Stimulated activated CD4-positive, alpha-beta T cell treated with anti-CD3 and anti-CD28 coated beads, Interleukin-1b, Interleukin-23, amount 100 ng/mL, for 4 hours (primary cell): ENCODE data around the gene VWA8.

ENCODE experiments used
- DNase-seq, 2 donors: peaks; one replicate each; pipeline ENCODE4 v3.0.0-alpha.2; 2020; ENCODE audit warnings: low read depth in 2 of 2

VWA8 gene

DNA sequence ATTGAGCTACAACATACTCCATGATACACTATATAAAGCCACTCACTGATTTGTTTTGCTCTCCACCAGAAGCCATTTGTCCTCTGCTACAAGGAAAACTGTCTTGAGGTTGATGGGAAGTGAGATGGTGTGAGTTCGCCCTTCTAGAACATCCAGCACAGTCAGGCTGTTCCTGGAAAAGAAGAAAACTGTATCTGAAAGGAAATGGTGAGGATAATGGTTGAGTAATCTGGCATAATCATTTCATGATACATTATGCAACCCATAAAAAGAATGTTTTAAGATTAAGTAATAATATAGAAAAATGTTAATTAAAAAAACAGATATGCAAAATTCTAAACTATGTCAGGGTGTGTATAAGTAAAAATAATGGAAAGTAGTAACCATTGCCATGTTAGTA is 269.6 kb downstream of the VWA8 start:
- no peak for DNase-seq

DNA sequence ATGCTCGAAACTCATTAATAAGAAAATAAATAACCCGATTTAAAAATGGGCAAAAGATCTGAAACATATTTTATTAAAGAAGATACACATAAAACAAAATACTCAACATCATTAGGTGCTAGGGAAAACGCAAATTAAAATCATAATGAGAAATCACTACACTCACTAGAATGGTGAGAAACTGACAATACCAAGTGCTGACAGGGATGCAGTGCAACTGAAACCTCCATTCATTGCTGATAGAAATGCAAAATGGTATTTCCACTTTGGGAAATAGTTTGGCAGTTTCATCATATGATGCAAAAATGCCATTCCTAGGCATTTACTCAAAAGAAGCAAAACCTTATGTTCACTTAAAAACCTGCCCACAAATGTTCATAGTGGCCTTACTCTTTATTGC is 278.1 kb downstream of the VWA8 start:
- no peak for DNase-seq

DNA sequence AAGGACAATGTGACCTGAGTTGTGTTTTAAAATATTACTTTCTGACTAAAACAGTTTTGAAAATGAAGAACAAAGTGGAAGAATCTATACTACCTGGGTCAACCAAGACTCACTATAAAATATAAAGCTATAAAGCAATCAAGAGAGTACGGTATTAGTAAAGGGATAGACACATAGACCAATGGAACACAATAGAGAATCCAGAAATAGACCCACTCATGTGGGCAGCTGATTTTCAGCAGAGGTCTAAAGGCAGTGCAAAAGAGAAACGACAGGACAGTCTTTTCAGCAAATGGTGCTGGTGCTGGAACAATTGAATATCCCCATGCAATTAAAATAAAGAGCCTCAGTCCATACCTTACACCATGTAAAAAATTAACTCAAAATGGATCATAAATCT is 278.9 kb downstream of the VWA8 start:
- DNase-seq = no peak

DNA sequence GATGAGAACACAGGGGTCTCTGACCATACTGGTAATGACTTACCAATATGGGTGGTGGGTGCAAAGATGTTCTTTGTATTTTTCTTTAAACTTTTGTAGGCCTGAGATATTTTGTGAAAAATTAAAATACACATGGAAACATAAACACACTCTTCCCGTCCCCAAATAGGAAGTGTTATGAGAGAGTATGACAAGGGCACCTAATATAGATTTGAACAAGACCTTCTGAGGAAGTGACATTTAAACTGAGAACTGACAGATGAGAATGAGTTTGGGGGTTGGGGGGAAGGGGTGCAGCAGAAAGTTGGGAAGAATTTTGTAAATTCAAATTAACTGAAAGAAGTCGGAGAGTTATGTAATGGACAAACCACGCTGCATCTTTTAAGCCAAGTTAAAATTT is 279.3 kb downstream of the VWA8 start:
- DNase-seq = no peak

DNA sequence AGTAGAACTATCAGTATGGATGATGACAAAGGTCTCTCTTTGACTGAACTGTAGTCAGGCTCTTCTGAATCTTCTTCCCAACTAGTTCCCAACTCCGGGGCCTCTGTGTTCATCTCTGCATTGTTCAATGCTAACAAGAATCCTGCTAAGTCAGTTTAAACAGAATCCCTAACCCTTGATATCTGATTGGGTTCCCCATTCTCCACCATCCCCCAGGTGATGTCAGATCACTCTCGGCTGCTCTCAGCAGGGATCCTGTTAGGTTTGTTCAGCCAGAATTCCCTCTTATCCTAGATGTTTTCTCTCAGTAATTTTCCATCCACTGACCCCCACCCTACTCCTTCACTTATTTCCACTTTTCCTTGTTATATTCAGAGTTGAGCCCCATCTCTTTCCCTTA is 280.0 kb downstream of the VWA8 start:
- no peak for DNase-seq

DNA sequence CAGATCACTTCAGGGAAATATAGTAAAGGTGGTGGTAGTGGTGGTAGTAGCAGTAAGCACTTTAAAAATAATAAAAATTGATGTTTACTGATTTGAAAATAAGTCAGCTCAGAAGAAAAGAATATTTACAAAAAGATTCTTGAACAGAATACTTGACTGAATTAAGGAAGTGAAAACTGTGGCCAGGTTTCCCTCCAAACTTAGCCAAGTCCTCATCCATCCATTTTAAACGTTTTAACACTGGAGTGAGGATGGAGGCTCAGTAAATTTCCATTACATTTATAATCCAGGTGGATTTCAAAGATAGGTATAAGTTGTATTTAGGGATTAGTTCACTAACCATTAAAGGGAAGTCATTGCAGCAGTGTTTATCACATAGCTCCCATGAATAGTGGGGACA is 282.1 kb downstream of the VWA8 start:
- no peak for DNase-seq

DNA sequence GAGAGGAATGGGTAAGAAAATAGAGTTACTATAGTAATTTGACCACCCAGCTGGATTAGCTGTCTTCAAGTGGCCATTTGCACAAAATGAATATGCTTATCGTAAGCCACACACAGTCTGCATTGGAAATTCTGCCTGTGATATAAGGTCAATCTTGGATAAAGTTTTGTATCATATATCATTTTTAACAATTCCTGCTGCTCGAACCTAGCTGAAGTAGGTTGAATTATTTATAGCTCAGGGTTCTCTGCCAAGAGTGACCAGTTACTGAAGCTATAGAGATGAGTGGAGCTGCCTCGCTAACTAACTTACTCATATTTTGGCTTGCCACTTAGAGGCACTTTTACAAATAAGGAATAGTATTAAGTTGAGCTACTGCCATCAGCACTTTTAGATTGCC is 282.7 kb downstream of the VWA8 start:
- DNase-seq = no peak

DNA sequence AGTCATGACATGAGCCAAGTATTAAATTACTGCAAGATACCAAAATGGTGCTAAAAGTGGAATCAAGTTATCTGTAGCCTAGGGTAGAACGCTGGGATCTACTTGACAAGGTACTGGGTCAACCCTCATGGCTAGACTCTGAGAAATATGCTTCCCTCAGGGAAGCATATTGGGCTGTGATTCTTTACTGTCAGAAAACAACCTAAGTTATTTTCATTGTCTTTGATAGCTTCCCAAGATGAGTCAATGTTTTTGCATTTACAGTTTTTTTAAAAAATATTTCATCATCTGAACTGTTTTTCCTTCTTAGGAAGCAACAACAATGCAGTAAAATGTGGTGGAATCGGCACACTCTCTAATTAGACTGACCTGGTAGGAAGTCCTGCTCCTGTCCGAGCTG is 285.6 kb downstream of the VWA8 start:
- DNase-seq = no peak

DNA sequence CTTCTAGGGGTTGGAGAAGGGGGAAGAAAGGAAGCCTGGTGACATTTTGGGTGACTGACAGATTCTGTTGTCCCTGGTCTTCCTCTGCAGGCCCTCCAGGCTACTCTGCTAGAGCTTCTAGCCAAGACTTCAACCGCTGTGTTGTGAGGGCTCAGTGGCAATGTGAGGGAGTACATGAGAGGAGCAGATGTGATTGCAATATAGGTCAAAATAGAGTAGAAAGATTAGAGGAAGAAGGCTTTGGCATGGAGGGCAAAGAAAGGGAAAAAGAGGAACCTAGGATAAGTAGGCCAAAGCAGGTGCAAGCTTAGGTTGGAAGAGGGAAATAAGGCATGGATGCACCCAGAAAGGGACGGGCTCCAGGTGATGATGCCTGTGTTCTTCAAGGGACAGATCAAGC is 286.7 kb downstream of the VWA8 start:
- DNase-seq = no peak

DNA sequence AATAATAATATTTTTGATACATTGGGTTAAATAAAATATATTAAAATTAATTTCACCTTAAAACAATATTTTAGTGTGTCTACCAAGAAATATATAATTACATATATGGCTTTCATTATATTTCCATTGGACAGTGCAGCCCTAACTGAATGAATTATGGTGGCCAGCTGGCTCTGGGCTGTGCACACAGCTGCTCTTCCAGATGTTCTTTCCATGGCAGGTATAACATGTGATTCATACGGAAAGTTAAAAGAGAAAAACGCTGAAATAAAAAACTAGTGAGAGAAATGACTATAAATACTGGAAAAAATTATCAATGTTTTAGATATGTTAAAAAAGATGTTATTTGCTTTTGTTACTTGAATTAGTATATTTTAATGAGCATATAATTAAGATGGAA is 287.3 kb downstream of the VWA8 start:
- DNase-seq = no peak

DNA sequence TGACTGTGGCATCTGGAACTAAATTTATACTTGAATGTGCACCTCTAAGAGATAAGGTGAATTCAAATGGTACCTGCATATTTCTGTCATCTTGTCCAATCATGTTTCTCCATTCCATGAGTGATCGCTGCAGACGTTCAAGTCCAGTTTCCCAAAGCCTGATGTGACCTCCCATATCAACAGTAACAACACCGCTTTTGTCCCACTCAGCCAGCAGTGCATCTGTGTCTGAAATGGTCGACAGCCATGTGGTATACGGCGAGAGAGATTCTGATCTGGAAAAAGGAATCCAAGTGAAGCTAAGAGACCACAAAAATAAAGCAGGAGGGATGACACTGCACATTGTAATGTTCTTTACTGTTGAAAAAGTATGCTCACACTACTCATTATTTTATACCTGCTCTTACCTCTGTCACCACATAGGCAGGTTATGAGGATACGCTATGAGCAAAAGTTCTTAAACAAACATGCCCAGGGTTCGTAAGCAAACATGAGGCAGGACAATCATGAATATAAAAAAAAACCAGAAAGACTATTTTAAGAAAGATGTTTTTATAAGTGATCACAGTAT is 290.0 kb downstream of the VWA8 start:
- no peak for DNase-seq

DNA sequence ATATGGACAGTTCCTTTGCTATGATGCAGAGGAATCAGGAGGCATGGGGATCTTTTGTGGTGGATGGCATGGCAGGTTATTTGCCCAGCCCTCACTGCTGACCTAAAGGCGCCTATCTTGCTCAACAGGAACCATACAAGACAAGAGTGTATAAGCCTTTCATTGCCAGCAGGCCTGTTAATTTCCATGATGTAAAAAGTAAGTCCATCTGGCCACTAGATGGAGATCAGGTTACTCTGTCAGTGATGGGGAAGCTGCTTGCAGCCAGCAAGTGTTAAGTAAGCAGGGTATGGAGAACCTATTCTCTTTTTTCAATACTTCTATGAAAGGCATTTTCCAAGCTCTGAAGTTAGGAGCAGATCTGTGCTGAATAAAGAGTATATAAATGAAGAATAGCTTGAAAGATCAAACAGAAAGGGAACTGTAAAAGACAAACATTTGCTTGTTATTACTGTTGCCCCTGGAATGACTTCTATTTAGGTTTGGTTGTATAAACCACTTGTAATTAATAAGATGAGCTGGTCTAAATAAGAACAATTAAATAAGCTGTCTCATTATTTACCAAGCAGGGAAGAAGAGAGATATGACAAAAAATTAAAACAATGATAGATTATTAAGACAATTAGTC is 292.7 kb downstream of the VWA8 start:
- peak in 1 of 2 donors; percentile 12 for DNase-seq

DNA sequence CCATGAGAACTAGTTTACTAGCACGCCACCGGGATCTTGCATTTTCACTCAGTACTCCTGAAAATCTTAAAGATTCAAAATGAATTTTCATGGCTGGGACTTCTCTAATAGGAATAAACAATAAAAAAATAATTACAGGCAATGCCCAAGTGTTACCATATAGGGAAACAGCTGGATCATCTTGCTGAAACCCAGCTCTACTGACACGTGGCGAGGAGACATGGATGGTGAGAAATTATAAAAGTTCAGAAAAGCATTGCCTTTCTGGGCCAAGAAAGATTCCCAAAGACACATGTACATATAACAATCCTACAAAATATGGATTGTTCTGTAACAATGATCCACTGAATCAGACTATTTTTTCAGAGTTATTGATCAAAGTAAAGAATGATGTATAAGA is 294.3 kb downstream of the VWA8 start:
- no peak for DNase-seq

DNA sequence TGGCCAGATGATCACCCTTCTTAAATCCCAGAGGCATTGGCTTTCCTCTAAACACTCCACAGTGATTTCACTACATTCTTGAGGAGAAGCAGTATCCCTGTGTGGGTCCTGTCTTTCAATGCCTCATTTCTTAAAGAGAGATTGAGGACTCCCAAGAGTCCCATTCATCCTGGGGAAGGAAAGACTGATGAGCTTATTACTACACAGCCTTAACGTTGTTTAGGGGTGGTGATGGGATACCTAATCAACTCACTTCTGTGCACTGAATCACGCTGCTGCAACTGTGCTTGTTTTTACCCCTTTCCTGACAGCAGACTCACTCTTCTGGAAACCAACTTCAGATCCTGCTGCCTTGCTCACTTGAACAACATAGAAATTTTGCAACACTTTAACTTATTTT is 300.5 kb downstream of the VWA8 start:
- no peak for DNase-seq

DNA sequence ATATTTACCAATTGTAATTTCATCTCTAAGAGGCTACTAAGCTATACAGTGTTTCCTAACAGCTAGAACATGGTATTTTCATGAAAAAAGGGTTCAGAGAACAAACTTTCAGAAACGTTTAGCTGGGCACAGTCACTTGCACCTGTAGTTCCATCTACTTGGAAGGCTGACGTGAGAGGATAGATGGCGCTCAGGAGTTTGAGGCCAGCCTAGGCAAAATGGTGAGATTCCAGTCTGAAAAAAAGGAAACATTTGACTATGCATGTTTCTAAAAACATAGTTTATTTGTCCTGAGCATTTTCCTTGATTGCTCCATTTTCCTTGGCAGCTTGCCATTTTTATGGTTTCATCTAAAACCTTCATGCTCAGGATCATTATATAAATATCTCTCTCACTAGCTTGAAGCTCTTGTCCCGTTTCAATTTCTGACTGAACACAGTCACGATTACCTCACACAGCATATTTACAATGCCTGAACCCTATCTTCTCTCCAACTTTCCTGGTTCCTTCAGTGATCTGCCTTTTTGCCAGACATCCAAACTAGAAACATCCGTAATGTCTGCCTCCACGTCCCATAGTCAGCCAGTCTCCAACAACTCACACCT is 302.8 kb downstream of the VWA8 start:
- DNase-seq = no peak

DNA sequence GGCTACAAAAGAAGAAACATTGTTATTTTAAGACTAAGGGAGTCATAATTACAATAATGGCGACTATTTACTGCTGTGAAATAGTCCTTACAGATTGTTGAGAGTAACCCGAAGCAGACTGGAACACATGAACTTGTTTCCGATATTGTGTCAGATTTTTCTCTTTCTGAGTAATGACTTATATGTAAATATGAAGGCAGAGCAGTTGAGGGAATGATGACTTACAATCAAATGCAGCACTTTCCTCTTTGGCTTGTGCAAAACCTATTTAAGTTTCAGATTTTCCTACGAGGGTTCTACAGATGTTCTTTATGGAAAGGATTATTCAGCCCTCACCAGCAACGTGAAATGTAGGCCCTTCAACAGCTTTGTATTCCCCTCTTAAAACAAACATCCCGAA is 304.9 kb downstream of the VWA8 start:
- no peak for DNase-seq

DNA sequence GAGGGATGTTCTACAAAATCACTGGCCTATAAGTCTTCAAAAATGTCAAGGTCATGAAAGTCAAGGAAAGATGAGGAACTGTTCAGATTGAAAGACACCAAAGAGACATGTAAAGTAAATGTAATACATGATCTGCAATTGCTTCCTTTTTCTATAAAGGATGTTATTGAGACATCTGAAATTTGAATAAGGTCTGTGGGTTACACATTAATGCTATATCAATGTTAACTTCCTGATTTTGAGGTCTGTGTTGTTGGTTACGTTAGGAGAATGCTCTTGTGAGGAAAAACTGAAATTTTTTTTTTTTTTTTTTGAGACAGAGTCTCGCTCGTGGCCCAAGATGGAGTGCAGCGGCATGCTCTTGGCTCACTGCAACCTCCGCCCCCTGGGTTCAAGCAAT is 306.1 kb downstream of the VWA8 start:
- no peak for DNase-seq

DNA sequence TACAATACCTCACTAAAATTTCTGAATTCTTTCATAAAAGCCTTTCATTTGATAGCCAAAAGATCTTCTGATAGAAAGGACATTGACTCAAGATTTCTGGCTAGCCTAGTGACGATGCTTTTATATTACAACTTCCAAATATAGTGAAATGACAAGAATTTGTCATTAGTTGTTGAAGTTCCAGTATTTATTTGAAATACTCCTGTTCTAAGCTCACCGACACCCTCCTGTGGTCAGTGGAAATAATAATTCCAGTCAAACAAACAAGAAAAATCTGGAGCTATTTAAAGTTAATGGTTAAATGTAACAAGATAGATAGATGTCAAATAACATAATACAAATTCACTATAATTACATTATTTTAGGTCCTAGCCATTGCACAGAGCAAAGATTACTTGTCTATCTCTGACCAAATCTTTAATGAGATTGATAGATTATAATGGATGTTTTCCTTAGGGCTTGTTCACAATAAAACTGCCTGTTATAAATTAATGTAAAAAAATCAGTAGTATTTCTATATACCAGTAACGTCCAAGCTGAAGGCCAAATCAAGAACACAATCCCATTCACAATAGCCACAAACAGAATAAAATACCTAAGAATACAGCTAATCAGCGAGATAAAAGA is 308.1 kb downstream of the VWA8 start:
- DNase-seq = peak in 1 of 2 donors; percentile 10

DNA sequence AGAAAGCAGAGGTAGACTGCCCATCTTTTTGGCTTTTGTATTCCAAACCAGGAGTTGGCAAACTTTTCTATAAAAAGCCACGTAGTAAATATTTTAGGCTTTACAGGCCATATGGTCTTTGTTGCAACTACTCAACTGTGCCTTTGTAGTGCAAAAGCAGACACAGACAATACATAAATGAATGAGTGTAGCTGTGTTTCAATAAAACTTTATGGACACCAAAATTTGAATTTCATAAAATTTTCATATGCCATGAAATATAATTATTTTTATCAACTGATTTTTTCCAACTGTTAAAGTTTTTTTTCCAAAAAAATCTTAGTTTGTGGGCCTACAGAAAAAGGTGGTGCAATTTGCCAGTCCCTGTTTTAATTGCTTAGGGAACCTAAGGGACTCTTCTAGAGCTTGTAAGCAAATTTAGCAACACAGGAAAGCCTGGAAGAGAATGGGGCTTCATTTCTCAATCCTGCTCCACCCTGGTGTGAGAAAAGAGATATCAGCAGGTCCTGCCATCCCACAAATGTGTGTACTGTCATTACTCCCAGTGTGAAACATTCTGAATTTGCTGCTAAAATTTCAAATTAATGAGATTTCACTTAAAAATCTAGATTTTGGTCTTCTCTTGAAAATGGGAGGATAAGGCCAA is 309.4 kb downstream of the VWA8 start:
- DNase-seq = no peak

DNA sequence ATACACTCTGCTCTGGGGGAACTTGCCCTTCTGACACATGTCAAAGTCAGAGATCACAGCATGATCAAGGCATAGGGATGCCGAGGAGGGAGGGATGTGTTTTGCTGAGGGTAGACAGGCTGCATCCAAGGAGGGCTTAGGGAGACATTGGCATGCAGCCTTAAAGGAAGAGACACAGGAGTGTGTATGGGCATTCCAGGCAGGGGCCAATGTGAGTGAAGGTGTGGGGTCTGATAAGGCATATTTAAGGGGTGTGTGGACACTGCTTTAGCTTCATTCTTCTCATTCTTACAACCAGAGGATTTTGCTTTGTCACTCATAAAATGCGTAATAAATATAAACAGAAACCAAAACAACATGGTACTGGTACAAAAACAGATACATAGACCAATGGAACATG is 310.2 kb downstream of the VWA8 start:
- DNase-seq = no peak

DNA sequence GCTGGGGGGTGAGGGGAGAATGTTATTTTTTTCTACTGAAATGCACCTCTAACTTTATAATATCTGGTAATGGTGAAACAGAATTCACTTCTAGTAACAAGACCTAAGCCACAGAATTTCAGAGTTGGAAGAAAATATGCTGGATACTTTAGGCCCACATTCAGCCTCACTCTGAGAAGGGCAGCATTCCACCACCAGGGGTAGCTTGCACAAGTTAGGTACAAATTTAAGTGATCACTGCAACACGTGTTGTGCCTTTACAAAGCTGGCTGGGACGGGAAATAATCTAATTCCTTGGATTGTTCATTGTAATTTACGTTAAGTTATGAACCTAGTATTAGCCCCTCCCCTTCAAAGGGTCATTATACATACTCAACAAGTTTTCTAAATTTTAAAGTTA is 311.2 kb downstream of the VWA8 start:
- no peak for DNase-seq

DNA sequence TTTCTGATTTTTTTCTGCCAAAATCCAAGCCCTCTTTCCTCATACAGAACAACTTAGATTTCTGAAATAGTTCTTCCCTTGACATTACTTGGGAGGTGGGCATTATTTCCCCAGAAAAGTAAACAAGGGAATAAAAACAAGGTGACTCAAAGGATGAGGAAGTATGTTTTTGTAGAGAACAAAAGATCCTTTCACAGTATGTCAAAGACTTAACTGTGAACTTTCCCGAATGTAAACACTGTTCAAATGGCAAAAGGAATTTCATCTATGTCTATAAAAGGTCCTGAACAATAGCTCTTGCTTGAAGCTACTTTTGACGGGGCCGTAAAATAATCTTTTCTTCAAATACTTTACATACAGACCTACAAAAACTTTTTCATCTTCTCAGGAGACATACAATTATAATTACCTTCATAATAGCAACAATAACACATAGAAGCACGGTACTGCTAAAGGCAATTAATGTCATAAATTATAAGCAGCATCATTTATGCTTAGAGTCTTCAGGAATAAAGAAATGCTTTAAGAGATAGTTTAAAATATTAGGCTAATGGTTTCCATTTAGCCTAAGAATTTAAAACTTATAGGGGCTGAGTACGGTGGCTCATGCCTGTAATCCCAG is 312.5 kb downstream of the VWA8 start:
- no peak for DNase-seq
